Lower leg skin (tissue), 3 donors: ENCODE measurements around the gene GRIP1.

Source experiments
- POLR2A ChIP-seq, 2 donors: fragments of 450-650 bp; IDR thresholded peaks; one replicate each; pipeline ENCODE4 v1.6.1; 2016 to 2017; ENCODE audit warnings: antibody characterized with exemption in 2 of 2, mild to moderate bottlenecking in 1 of 2, moderate library complexity in 1 of 2
- TF ChIP-seq, protein P1 (sequence below), 3 donors: fragments of 450-650 bp; IDR thresholded peaks; one replicate each; pipeline ENCODE4 v1.5.1; 2016; ENCODE audit warnings: antibody characterized with exemption in 3 of 3, mild to moderate bottlenecking in 3 of 3, moderate library complexity in 2 of 3

DNA sequence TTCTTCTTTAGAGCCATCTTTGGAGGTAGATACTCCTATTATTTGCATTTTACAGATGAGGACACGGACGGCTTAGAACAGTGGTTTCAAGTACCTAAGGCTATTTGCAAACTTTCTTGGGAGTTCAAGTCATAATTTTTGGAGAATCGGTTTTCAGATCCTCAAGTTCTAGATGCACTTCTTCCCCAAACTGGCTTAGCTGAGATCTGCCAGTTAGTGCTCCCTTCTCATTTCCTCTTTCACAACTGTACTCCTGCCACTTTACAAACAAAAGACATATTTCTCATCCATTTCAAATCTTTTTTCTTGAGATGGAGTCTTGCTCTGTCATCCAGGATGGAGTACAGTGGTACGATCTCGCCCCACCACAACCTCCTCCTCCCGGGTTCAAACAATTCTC lies 299.3 kb downstream of the GRIP1 start:
- TF ChIP-seq, protein P1, sequence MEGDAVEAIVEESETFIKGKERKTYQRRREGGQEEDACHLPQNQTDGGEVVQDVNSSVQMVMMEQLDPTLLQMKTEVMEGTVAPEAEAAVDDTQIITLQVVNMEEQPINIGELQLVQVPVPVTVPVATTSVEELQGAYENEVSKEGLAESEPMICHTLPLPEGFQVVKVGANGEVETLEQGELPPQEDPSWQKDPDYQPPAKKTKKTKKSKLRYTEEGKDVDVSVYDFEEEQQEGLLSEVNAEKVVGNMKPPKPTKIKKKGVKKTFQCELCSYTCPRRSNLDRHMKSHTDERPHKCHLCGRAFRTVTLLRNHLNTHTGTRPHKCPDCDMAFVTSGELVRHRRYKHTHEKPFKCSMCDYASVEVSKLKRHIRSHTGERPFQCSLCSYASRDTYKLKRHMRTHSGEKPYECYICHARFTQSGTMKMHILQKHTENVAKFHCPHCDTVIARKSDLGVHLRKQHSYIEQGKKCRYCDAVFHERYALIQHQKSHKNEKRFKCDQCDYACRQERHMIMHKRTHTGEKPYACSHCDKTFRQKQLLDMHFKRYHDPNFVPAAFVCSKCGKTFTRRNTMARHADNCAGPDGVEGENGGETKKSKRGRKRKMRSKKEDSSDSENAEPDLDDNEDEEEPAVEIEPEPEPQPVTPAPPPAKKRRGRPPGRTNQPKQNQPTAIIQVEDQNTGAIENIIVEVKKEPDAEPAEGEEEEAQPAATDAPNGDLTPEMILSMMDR (IDR thresholded peaks at IDR 0.05) = no peak
- TF ChIP-seq POLR2A (IDR thresholded peaks at IDR 0.05) = no peak
